IMR-90 (cell line): ENCODE results near the gene ORAI1. TPM values are rescaled to one million over a fixed set of nuclear protein-coding genes. Genes with fewer than 3 reads are reported as not detected.

Experiments
- ATAC-seq: fragments of 200-7000 bp; cut with Tn5 transposase; 2 replicates; pipeline ENCODE4 v1.9.1; 2020; ENCODE audit warnings: low read depth, mild to moderate bottlenecking, moderate library complexity
- BruUV-seq: library from RNA; stranded (reverse); fragments of 400-500 nt; replicated peaks from 2 replicates; lab custom pipeline; 2021; lab: Mats Ljungman, UMichigan
- CTCF ChIA-PET: fragments of 300-600 bp; formaldehyde crosslinking; extraction: SDS; loops from one replicate; lab custom pipeline; 2021; ENCODE audit warnings: antibody characterized with exemption; lab: Yijun Ruan, JAX
- POLR2A ChIA-PET: fragments of 300-600 bp; sonication (Branson Sonifier 250); formaldehyde crosslinking; loops from one replicate; lab custom pipeline; 2022; ENCODE audit warnings: antibody characterized with exemption; ENCODE audit not compliant: unreplicated experiment; lab: Charles Lee
- DNase-seq: peaks from one replicate; pipeline ENCODE4 v3.0.0; 2013
- H2AFZ ChIP-seq: replicated peaks from 2 replicates; pipeline ENCODE3; 2013; ENCODE audit warnings: low read length, mild to moderate bottlenecking; ENCODE audit not compliant: poor library complexity
- H2AK5ac ChIP-seq: 2 replicates; pipeline ENCODE4 v1.6.1; 2013; ENCODE audit warnings: low read depth, low read length, inconsistent platforms
- H2AK9ac ChIP-seq: replicated peaks from 2 replicates; pipeline ENCODE3; 2013; ENCODE audit warnings: mild to moderate bottlenecking, low read depth, low read length, moderate library complexity; ENCODE audit not compliant: poor library complexity
- H2BK120ac ChIP-seq: 2 replicates; pipeline ENCODE4 v1.6.1; 2013; ENCODE audit warnings: low read depth, low read length, inconsistent platforms
- H2BK15ac ChIP-seq: 3 replicates; pipeline ENCODE4 v1.6.1; 2013; ENCODE audit warnings: low read depth, low read length, inconsistent platforms
- H2BK20ac ChIP-seq: 2 replicates; pipeline ENCODE4 v1.6.1; 2013; ENCODE audit warnings: low read depth, mild to moderate bottlenecking, inconsistent platforms, low read length, moderate library complexity
- H2BK5ac ChIP-seq: 2 replicates; pipeline ENCODE4 v1.6.1; 2013; ENCODE audit warnings: mild to moderate bottlenecking, low read depth, low read length, inconsistent platforms; ENCODE audit not compliant: poor library complexity, severe bottlenecking
- H3K14ac ChIP-seq: replicated peaks from 2 replicates; pipeline ENCODE4 v1.6.1; 2013; ENCODE audit warnings: low read depth, low read length, inconsistent platforms
- H3K18ac ChIP-seq: 2 replicates; pipeline ENCODE4 v1.6.1; 2013; ENCODE audit warnings: low read depth, low read length, control low read depth
- H3K23ac ChIP-seq: 2 replicates; pipeline ENCODE4 v1.6.1; 2013; ENCODE audit warnings: low read depth, low read length, inconsistent platforms
- H3K27ac ChIP-seq: 2 replicates; pipeline ENCODE4 v1.5.1; 2013; ENCODE audit warnings: mild to moderate bottlenecking, control low read depth, low read length; ENCODE audit not compliant: insufficient read depth
- H3K27me3 ChIP-seq: 2 replicates; pipeline ENCODE4 v1.6.1; 2013; ENCODE audit warnings: low read length; ENCODE audit not compliant: control insufficient read depth, insufficient read depth
- H3K36me3 ChIP-seq: 2 replicates; pipeline ENCODE4 v1.6.1; 2013; ENCODE audit warnings: low read length, mixed read lengths; ENCODE audit not compliant: control insufficient read depth, insufficient read depth
- H3K4ac ChIP-seq: 2 replicates; pipeline ENCODE4 v1.6.1; 2013; ENCODE audit warnings: low read depth, low read length, inconsistent platforms
- H3K4me1 ChIP-seq: 2 replicates; pipeline ENCODE4 v1.6.1; 2013; ENCODE audit warnings: low read length, mixed read lengths; ENCODE audit not compliant: control insufficient read depth, insufficient read depth
- H3K4me2 ChIP-seq: 2 replicates; pipeline ENCODE4 v1.6.1; 2013; ENCODE audit warnings: low read depth, mild to moderate bottlenecking, control low read depth, low read length, moderate library complexity
- H3K4me3 ChIP-seq: 2 replicates; pipeline ENCODE4 v1.5.1; 2013; ENCODE audit warnings: low read depth, mild to moderate bottlenecking, control low read depth, low read length, moderate library complexity; ENCODE audit not compliant: insufficient read depth
- H3K56ac ChIP-seq: 2 replicates; pipeline ENCODE4 v1.6.1; 2013; ENCODE audit warnings: low read length, inconsistent platforms; ENCODE audit not compliant: insufficient read depth; ENCODE audit errors: extremely low read depth
- H3K79me1 ChIP-seq, 2 experiments: 2 replicates each; pipeline ENCODE4 v1.6.1; 2013; ENCODE audit warnings: low read length in 2 of 2, inconsistent platforms in 1 of 2, low read depth in 1 of 2
- H3K9ac ChIP-seq: 2 replicates; pipeline ENCODE4 v1.6.1; 2013; ENCODE audit warnings: low read depth, low read length, control low read depth
- H3K9me1 ChIP-seq: 2 replicates; pipeline ENCODE4 v1.6.1; 2013; ENCODE audit warnings: low read length, inconsistent platforms; ENCODE audit not compliant: insufficient read depth
- H3K9me3 ChIP-seq: 2 replicates; pipeline ENCODE4 v1.6.1; 2013; ENCODE audit warnings: low read length; ENCODE audit not compliant: control insufficient read depth, insufficient read depth
- H4K20me1 ChIP-seq: 2 replicates; pipeline ENCODE4 v1.6.1; 2013; ENCODE audit warnings: low read length, inconsistent platforms; ENCODE audit not compliant: insufficient read depth
- H4K5ac ChIP-seq: 2 replicates; pipeline ENCODE4 v1.6.1; 2013; ENCODE audit warnings: mild to moderate bottlenecking, low read depth, low read length, control low read depth
- H4K8ac ChIP-seq, 2 experiments: 2 replicates each; pipeline ENCODE4 v1.6.1; 2013; ENCODE audit warnings: low read depth in 2 of 2, low read length in 2 of 2, control low read depth in 1 of 2, inconsistent platforms in 1 of 2
- H4K91ac ChIP-seq: 2 replicates; pipeline ENCODE4 v1.6.1; 2013; ENCODE audit warnings: low read depth, low read length, inconsistent platforms; ENCODE audit not compliant: insufficient read depth
- BHLHE40 ChIP-seq: fragments of 150-350 bp; IDR thresholded peaks from 2 replicates; pipeline ENCODE4 v1.6.1; 2016; ENCODE audit warnings: mild to moderate bottlenecking, low read depth, low read length
- CEBPB ChIP-seq: IDR thresholded peaks from 2 replicates; pipeline ENCODE4 v1.6.1; 2012; ENCODE audit warnings: low read depth, low read length, improper control_type of control experiment
- ELK1 ChIP-seq: fragments of 150-350 bp; IDR thresholded peaks from 2 replicates; pipeline ENCODE4 v1.6.1; 2016; ENCODE audit warnings: low read depth, mild to moderate bottlenecking, low read length, moderate library complexity, borderline replicate concordance
- FOS ChIP-seq: fragments of 150-350 bp; IDR thresholded peaks from 2 replicates; pipeline ENCODE4 v1.6.1; 2016; ENCODE audit warnings: low read depth, low read length
- MAZ ChIP-seq: IDR thresholded peaks from 2 replicates; pipeline ENCODE4 v1.6.1; 2012; ENCODE audit warnings: low read depth, mild to moderate bottlenecking, low read length, improper control_type of control experiment, moderate library complexity, borderline replicate concordance
- MXI1 ChIP-seq: IDR thresholded peaks from 2 replicates; pipeline ENCODE4 v1.6.1; 2012; ENCODE audit warnings: low read depth, mild to moderate bottlenecking, low read length, moderate library complexity, borderline replicate concordance
- RFX5 ChIP-seq: IDR thresholded peaks from 2 replicates; pipeline ENCODE4 v1.8.0; 2012; ENCODE audit warnings: low read depth, mild to moderate bottlenecking, low read length, moderate library complexity
- SMC3 ChIP-seq: fragments of 150-350 bp; IDR thresholded peaks from 2 replicates; pipeline ENCODE4 v1.6.1; 2016; ENCODE audit warnings: low read depth, mild to moderate bottlenecking, antibody characterized with exemption, low read length, moderate library complexity
- USF2 ChIP-seq: fragments of 150-350 bp; IDR thresholded peaks from 2 replicates; pipeline ENCODE4 v1.6.1; 2017; ENCODE audit warnings: mild to moderate bottlenecking, antibody characterized with exemption, low read length, low read depth
- whole genome bisulfite sequencing, 2 experiments: methylation state at CpG; one replicate each; pipeline versions ENCODE4 v1.1.5 to v1.1.7; 2013; ENCODE audit warnings: missing lambda C conversion rate in 2 of 2; ENCODE audit not compliant: insufficient read length in 1 of 2; ENCODE audit errors: extremely low coverage in 2 of 2; 5-methylcytosine and 5-hydroxymethylcytosine counted together
- dilution Hi-C: fragments of 300-500 bp; cut with HindIII; formaldehyde crosslinking; loops from one replicate; pipeline ENCODE4 v1.14.3; 2018; ENCODE audit warnings: low sequenced_read_pairs; ENCODE audit not compliant: unreplicated experiment
- in situ Hi-C: fragments of 300-500 bp; cut with MboI; formaldehyde crosslinking; loops from 3 replicates; pipeline ENCODE4 v1.14.3; 2019; ENCODE audit warnings: low sequenced_read_pairs, inconsistent platforms, mixed read lengths
- intact Hi-C: fragments of 100-400 bp; cut with micrococcal nuclease; formaldehyde crosslinking; loops from 2 replicates; pipeline ENCODE4 v1.10.0; 2022
- polyA plus RNA-seq, 3 experiments: library from polyadenylated mRNA; depleted of rRNA; stranded (reverse); fragments of >200 nt; gene quantifications; 2 replicates each; pipeline ENCODE4 v1.2.3, GENCODE V29; 2012; ENCODE audit warnings: low replicate concordance in 1 of 3
- total RNA-seq: library from RNA; depleted of rRNA; stranded (reverse); fragments of >200 nt; gene quantifications from 2 replicates; pipeline ENCODE4 v1.2.3, GENCODE V29; 2012

Gene ORAI1
- total and polyA plus RNA-seq, 2 of the 4 experiments (the other 2 are of a cell fraction) = 3.9 to 22.7 TPM

- no peaks in the 10 kb centered on the region for H3K9me3 ChIP-seq
- H3K4ac ChIP-seq = no peak overlapping the region
- H3K27ac ChIP-seq = no peak overlapping the region
- H4K91ac ChIP-seq = no peak overlapping the region
- H3K4me1 ChIP-seq = peaks cover 15% of the 10 kb centered on the region
- H3K56ac ChIP-seq = no peak overlapping the region
- peaks cover 17% of the 10 kb centered on the region for H3K9me1 ChIP-seq
- BruUV-seq = no TSS peak
- intact Hi-C loops = no loop called here
- TF ChIP-seq SMC3 = no peak
- TF ChIP-seq MXI1 = no peak
- TF ChIP-seq MAZ = no peak
- no peak for TF ChIP-seq USF2
- no peak for TF ChIP-seq BHLHE40
- no peak for TF ChIP-seq FOS
- no peak for TF ChIP-seq ELK1
- no peak for TF ChIP-seq RFX5
- TF ChIP-seq CEBPB = no peak
- H3K4me2 ChIP-seq = no peak overlapping the region
- H3K4me3 ChIP-seq = no peak overlapping the region
- H2BK15ac ChIP-seq = no peak overlapping the region
- ChIA-PET POLR2A (no interaction called here), CTCF (no interaction called here)
- H3K79me1 ChIP-seq = peaks cover 20 to 60% of the 10 kb centered on the region in 2 experiments
- DNase-seq = no peak
- in situ Hi-C loops = no loop called here
- H2BK20ac ChIP-seq = no peak overlapping the region
- H2BK5ac ChIP-seq = no peak overlapping the region
- H2AK9ac ChIP-seq = no peak overlapping the region
- peaks cover 10% of the 10 kb centered on the region for H4K20me1 ChIP-seq
- no CpG with 5 or more reads among the region's 13 CpGs for WGBS, 2 experiments
- H3K23ac ChIP-seq = no peak overlapping the region
- H4K5ac ChIP-seq = no peak overlapping the region
- ATAC-seq = no peak
- H3K9ac ChIP-seq = no peak overlapping the region
- dilution Hi-C loops = no loop called here
- no peak overlapping the region for H2AFZ ChIP-seq
- H3K27me3 ChIP-seq = no peaks in the 10 kb centered on the region
- H3K18ac ChIP-seq = no peak overlapping the region
- H3K14ac ChIP-seq = no peak overlapping the region
- no peaks in the 10 kb centered on the region for H3K36me3 ChIP-seq
- no peak overlapping the region for H2AK5ac ChIP-seq
- H2BK120ac ChIP-seq = no peak overlapping the region
- H4K8ac ChIP-seq = no peak overlapping the region
Observed at GRCh38 chr12:121634836-121635235, 8.5 kb downstream of the ORAI1 start.
